SU-DHL-6 (cell line): ENCODE measurements around the gene CTF1.

Experiments used
- EZH2phosphoT487 ChIP-seq: fragments of 200-600 bp; sonication (generic), shearing (Covaris generic); conservative IDR thresholded peaks from 2 replicates; pipeline ENCODE4 v1.6.1; 2018; ENCODE audit warnings: mild to moderate bottlenecking, antibody characterized with exemption, low read length, moderate library complexity, mixed read lengths
- TF ChIP-seq, protein P1 (sequence below): fragments of 200-600 bp; sonication (generic); IDR thresholded peaks from one replicate; pipeline ENCODE4 v1.5.1; 2017; ENCODE audit warnings: antibody characterized with exemption, mild to moderate bottlenecking, low read length, moderate library complexity; ENCODE audit not compliant: insufficient read depth, poor library complexity, severe bottlenecking

GRCh38 chr16:30937692-30938091, 41.3 kb downstream of the CTF1 start:
- TF ChIP-seq, protein P1, sequence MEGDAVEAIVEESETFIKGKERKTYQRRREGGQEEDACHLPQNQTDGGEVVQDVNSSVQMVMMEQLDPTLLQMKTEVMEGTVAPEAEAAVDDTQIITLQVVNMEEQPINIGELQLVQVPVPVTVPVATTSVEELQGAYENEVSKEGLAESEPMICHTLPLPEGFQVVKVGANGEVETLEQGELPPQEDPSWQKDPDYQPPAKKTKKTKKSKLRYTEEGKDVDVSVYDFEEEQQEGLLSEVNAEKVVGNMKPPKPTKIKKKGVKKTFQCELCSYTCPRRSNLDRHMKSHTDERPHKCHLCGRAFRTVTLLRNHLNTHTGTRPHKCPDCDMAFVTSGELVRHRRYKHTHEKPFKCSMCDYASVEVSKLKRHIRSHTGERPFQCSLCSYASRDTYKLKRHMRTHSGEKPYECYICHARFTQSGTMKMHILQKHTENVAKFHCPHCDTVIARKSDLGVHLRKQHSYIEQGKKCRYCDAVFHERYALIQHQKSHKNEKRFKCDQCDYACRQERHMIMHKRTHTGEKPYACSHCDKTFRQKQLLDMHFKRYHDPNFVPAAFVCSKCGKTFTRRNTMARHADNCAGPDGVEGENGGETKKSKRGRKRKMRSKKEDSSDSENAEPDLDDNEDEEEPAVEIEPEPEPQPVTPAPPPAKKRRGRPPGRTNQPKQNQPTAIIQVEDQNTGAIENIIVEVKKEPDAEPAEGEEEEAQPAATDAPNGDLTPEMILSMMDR: no peak
- no peak for TF ChIP-seq EZH2phosphoT487
